Neuron (in vitro differentiated cells): ENCODE results near the gene NCKIPSD.
A peak's percentile ranks its signal among the peaks of the same experiment; 100 is the strongest.

ENCODE experiments used
- H2AFZ ChIP-seq: one replicate; pipeline ENCODE4 v1.6.1; 2013; ENCODE audit warnings: low read depth, mild to moderate bottlenecking, inconsistent platforms, low read length, moderate library complexity
- H3K27me3 ChIP-seq: one replicate; pipeline ENCODE4 v1.6.1; 2013; ENCODE audit warnings: low read length; ENCODE audit not compliant: insufficient read depth
- H3K36me3 ChIP-seq: one replicate; pipeline ENCODE4 v1.6.1; 2013; ENCODE audit warnings: low read length; ENCODE audit not compliant: insufficient read depth
- H3K4me1 ChIP-seq: one replicate; pipeline ENCODE4 v1.6.1; 2013; ENCODE audit warnings: low read length; ENCODE audit not compliant: insufficient read depth
- H3K4me3 ChIP-seq: 2 replicates; pipeline ENCODE4 v1.5.1; 2013; ENCODE audit warnings: mild to moderate bottlenecking, low read length, moderate library complexity
- H3K9me3 ChIP-seq: one replicate; pipeline ENCODE4 v1.6.1; 2013; ENCODE audit warnings: low read length

NCKIPSD gene

DNA sequence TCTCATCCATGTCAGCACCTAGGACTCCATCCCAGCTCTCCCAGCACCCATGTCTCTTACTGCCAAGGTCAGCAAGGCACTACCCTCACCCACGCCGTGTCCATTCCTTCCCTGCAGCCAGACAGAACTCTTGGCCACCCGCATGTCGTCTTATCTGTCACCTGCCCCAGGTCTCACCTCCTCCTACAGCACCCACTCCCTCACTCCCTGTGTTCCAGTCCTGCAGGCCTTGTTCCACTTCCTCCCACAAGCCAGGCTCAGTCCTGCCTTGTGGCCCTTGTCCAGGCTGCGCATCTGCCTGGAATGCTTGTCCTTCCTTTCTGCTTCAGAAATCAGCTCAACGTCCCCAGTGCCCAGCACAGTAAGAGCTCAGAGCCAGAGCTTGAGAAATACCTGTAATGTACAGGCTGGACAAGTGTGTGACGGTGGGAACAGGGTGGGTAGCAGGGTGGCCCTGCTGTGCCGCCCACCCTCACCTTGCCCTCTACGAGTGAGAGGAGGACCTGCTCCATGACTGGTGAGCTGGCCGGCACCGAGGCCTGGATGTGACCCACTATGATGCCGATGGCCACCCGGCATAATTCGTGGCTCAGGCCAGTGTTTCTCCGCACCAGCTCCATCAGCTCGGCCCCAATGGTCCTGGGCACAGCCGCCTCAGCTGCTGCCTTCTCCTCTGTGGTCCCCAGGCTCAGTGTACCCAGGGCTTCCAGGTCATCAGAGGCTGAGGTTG lies 4.7 kb downstream of the NCKIPSD start:
- H3K36me3 ChIP-seq: peaks cover 59% of the 10 kb centered on the region

DNA sequence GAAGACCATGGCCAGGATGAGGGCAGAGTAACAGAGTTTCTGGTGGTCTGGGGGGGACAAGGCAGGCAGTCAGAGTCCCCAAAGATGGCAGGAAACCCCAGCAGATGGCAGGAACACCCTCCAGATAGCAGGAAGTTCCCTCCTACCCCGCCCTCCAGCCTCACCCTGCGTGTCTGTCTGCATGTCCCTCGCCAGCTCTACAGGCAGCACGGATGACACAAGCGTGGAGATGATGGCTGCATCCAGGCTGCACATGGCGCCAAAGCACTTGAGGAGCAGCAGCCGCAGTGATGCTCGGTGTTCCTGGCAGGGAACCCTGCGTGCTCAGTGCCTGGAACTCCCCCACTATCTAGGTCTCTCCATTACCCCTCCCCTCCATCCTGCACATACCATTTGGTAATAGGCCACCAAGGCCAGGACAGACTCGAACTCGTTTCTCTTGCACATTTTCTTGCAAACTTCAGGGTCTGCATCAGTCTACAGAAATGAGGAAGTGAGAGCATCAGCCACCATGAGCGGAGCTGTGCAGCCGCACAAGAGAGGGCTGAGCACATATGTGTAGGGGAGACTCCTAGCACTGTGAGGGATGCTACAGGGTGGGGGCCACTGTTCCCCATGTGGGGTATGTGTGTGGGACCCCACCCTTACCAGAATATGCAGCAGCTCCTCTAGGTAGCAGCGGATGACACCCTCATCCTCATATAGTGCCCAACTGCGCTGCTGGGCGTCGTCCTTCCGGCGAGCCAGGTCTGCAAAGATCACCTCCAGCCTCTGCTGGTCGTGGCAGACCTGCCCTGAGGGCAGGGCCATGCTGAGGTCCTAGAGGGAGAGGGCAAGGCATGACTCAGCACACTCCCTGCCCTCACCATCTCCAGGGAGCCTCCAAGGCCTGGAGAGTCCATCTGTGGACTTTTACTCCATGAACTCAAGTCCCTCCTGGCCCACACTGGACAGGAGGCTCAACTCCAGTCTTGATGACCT lies 6.0 kb downstream of the NCKIPSD start:
- no peak overlapping the region for H3K4me3 ChIP-seq
- H3K4me1 ChIP-seq: peaks cover 4% of the 10 kb centered on the region
- no peak overlapping the region for H2AFZ ChIP-seq
- H3K9me3 ChIP-seq: no peaks in the 10 kb centered on the region
- no peaks in the 10 kb centered on the region for H3K27me3 ChIP-seq
- peaks cover 67% of the 10 kb centered on the region for H3K36me3 ChIP-seq

More for the DNA sequence above, 4.7 kb downstream of the NCKIPSD start:
- Histone ChIP-seq H3K4me1 (peaks cover 7% of the 10 kb centered on the region), H2AFZ (no peak overlapping the region), H3K9me3 (no peaks in the 10 kb centered on the region), H3K27me3 (no peaks in the 10 kb centered on the region), H3K4me3 (no peak overlapping the region)

DNA sequence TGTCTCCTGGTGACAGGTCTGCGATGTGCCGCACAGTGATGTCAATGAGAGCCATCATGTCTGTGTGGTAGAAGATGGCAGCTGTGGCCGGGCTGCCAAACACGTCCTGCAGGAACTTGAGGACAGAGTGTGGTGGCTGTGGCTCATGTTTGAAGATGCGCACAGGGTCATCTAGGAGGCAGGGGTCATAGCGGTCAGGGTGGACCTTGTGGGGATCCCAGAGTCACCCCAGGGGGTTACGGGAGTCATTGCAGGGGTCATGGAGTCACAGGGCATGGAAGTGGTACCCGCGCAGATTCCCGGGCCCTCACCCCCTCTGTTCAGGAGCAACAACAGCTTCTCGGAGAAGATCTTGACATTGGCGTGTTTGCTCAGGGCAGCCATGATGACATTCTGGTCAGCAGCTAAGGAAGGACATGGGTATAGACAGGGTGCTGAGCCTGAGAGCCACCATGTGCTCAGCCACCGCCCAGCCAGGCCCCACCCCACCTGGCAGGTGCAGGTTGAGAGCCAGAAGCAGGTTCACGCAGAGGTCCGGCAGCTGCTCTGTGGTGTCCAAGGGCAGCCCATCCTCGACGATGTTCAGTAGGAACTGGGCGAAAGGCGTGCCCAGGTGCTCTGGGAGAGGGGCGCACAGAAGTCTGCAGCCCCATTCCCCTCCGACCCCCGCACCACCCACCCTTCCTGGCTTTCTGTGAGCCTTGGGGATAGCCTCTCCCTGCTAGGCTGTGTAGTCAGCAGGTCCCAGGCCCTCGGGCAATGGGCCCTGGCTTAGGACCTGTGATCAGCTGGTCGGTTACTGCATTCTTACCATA lies 6.9 kb downstream of the NCKIPSD start:
- Histone ChIP-seq H3K27me3 (no peaks in the 10 kb centered on the region), H3K36me3 (peaks cover 73% of the 10 kb centered on the region), H3K4me3 (no peak overlapping the region), H3K4me1 (no peaks in the 10 kb centered on the region), H2AFZ (no peak overlapping the region), H3K9me3 (no peaks in the 10 kb centered on the region)

DNA sequence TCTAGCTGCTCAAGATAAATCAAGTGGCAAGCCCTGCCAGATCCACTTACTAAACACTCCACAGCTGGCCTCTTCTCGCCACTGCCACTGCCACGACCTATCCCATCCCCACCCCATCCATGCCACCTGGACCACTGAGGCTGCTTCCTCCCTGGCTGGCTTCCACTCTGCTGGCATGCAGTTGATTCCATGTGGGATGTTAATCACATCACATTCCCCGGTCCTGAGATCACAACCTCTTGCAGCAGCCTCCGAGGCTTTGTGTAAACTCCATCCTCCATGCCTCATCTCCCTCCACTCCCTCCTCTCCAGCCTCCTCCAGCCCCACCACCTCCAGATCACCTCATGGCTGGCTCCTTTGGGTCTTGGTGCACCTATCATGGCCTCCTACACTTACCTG lies 7.7 kb downstream of the NCKIPSD start:
- Histone ChIP-seq H2AFZ (no peak overlapping the region), H3K9me3 (no peaks in the 10 kb centered on the region), H3K36me3 (peaks cover 73% of the 10 kb centered on the region), H3K4me3 (no peak overlapping the region), H3K4me1 (no peaks in the 10 kb centered on the region), H3K27me3 (no peaks in the 10 kb centered on the region)

DNA sequence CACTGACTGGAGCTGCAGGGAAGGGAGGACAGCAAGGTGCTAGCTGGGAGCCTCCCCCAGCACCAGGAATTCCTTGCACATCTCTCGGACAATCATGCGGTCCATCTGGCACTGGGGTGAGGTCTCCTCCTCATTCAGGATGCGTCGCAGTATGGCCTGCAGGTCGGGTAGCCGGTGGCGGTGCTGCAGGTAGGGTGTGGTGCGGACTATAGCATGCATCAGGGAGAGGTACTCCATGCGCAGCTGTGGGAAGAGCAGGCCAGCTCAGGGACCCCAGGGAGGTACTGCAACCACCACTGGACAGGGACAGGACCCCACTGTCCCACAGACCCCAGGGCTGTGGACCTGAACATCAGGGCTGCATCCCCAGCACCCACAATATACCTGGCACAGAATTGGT lies 11.2 kb downstream of the NCKIPSD start:
- no peak overlapping the region for H2AFZ ChIP-seq
- no peak overlapping the region for H3K4me3 ChIP-seq
- H3K4me1 ChIP-seq: no peaks in the 10 kb centered on the region
- peaks cover 49% of the 10 kb centered on the region for H3K36me3 ChIP-seq
- no peaks in the 10 kb centered on the region for H3K27me3 ChIP-seq
- no peaks in the 10 kb centered on the region for H3K9me3 ChIP-seq

DNA sequence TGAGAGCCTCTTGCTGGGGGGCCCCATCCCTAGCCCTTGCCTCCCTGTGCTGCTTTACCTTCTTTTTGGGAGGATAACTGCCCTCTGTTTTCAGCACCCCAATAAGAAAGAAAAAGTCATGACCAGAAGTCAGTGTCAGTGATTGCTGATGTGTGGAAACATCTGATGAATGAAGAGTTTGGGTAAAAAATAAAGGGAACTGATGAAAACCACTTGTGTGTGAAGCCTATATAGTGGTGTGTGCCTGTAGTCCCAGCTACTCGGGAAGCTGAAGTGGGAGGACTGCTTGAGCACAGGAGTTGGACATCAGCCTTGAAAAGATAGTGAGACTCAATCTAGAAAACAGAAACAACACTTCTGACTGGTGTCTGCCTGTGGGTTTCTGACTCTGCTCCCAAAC lies 13.2 kb downstream of the NCKIPSD start:
- Histone ChIP-seq H3K36me3 (peaks cover 30% of the 10 kb centered on the region), H3K4me3 (no peak overlapping the region), H2AFZ (no peak overlapping the region), H3K9me3 (no peaks in the 10 kb centered on the region), H3K27me3 (no peaks in the 10 kb centered on the region), H3K4me1 (no peaks in the 10 kb centered on the region)

DNA sequence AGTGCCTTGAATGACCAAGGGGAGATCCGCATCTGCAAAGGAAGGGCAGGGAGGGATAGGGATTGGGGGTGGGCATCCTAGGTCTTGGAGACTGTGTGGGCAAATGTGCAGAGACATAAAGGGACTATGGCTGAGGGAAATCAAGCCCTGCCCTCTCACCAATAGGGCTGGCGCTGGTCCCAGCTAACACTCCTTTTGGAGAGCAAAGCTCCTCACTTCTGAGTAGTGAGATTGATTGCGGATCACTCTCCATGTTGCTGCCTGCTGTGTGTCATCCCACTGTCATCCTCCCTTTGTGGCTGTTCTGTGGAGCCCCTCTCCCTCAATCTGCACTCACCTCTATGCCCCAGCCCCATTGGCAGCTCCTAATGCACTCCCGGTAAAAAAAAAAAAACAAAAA lies 20.8 kb downstream of the NCKIPSD start:
- H2AFZ ChIP-seq: no peak overlapping the region
- H3K36me3 ChIP-seq: peaks cover 18% of the 10 kb centered on the region
- H3K27me3 ChIP-seq: no peaks in the 10 kb centered on the region
- H3K9me3 ChIP-seq: peaks cover 14% of the 10 kb centered on the region
- peaks cover 3% of the 10 kb centered on the region for H3K4me1 ChIP-seq
- no peak overlapping the region for H3K4me3 ChIP-seq

DNA sequence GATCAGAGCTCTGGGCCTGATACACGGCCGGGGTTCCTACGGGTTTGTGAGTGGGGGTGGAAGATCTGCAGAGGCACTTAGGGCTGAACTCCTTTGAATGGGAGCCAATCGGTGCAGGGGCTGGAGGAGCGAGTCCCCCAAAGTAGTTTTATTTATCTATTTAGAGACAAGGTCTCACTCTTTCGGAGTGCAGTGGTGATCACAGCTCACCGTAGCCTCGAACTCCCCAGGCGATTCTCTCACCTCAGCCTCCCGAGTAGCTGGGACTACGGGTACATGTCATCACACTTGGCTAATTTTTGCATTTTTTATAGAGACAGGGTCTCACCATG lies 21.4 kb downstream of the NCKIPSD start:
- Histone ChIP-seq H3K36me3 (peaks cover 24% of the 10 kb centered on the region), H3K4me1 (peaks cover 3% of the 10 kb centered on the region), H2AFZ (no peak overlapping the region), H3K27me3 (no peaks in the 10 kb centered on the region), H3K9me3 (peaks cover 20% of the 10 kb centered on the region), H3K4me3 (peak overlapping the region; percentile 63)

DNA sequence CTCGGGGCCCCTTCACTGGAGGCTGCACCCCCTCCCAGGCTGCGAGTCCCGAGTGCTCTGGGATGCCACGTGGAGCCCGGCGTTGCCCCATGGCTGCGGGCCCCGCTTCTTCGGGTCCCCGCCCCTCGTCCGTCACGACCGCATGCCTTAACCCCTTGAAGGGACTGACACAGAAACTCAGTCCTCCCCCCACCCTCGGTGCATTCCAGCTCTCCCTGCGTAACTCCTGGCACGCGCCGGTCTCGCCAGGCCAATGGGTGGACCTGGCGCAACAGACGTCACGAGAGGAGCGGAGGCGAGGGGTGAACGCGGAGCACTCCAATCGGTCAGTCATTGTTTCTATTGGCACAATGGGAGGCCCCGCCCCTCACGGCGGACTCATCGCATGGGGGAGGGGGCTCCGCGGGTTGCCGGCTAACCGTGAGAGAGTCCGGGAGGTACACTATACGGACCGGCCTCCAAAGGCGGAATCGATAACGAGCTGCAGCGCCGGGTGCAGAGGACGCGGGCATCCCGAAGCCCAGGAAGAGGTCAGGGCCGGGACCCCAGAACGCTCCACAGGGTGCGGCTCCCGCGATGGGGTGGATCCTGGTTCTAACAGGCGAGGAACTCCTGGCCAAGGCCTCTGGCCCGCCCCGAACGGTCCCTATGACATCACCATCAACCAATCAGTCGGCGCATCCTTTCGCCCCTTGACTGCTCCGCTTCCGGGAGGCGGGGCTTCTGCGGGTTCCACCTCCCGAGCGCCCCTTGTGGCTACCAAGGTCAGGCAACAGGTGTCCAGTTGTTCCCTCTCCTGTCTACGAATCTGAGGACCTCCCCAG lies 22.0 kb downstream of the NCKIPSD start:
- peak overlapping the region; percentile 63 for H3K4me3 ChIP-seq
- peaks cover 28% of the 10 kb centered on the region for H3K36me3 ChIP-seq
- peaks cover 25% of the 10 kb centered on the region for H3K9me3 ChIP-seq
- H2AFZ ChIP-seq: peak overlapping the region; percentile 6
- H3K27me3 ChIP-seq: no peaks in the 10 kb centered on the region
- peaks cover 3% of the 10 kb centered on the region for H3K4me1 ChIP-seq

DNA sequence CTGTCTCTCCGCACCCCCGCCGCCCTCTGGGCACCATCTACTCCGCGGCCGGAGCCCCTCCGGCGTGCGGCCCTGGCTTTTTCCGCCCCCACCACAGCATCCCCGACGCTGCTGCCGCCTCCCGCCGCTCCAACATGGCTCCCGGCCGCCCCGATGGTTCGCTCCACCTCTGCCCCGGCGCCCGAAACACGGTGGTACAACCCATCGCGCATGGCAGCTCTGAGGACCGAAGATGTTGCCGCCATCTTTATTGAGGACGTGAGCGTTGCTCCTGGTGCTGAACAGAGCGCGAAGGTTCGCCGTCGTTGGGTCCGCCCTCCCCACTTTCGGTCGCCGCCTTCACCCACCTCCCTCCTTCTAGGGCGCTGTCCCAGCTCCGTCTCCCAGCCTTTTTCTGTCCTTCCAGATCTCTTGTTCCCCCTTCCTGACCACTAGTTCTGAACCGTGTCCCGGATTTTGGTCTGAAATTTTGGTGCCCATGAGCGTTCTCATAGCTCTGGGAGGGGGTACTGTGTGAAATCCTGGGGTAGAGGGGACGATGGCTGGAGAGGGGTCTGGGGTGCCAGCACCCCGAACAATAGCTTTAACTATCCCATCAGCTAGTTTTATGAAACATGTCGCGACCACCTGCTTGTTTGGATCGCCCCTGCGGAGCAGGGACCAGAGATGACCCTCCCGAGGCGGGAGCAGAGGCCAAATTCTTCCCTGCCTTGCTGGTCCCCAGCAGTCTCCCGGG lies 22.8 kb downstream of the NCKIPSD start, which contains the start of gene CELSR3:
CELSR3 (minus strand) TSS at position 134 of the 736 bp plus-strand sequence. CDS start 252 bp downstream, outside the sequence.
- Histone ChIP-seq H3K4me3 (peak within 1 kb of the TSS; percentile 63), H3K27me3 (no peaks in the 10 kb centered on the region), H2AFZ (peak within 1 kb of the TSS; percentile 6), H3K4me1 (peaks cover 3% of the 10 kb centered on the region), H3K36me3 (peaks cover 36% of the 10 kb centered on the region), H3K9me3 (peaks cover 29% of the 10 kb centered on the region)

DNA sequence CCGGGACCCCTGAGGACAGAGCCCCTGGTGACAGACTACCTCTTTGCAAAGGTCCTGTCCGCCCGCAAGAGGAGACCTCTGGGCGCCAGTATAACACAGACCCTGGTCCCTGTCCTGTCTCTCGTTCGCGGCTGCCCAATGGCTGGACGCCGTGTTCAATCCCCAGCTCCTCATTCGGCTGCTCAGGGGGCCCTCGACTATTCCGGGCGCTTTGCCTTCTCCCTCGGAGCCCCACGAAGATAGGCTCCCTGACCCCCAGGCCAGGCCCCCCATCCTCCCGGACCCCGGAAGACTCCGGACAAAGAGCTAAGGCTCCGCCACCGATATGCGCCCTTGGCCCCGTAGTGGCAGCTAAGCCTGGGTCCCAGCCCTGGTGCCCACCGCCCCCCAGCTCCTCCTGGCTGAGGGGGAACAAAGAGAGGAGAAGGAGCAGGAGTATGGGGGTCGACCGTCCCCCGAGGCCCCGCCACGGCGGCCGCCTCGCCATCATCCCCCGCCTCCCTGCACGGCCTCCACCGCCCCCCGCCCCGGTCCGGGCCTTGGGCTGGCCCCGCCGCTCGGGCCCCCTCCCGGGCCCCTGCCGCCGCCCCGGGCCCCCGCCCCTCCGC lies 23.5 kb downstream of the NCKIPSD start:
- peaks cover 33% of the 10 kb centered on the region for H3K9me3 ChIP-seq
- H3K36me3 ChIP-seq: peaks cover 43% of the 10 kb centered on the region
- no peak overlapping the region for H2AFZ ChIP-seq
- H3K4me3 ChIP-seq: peak overlapping the region; percentile 63
- H3K27me3 ChIP-seq: no peaks in the 10 kb centered on the region
- peaks cover 3% of the 10 kb centered on the region for H3K4me1 ChIP-seq
